GM21526 (cell line): Measurements from ENCODE around the gene IRF2BP2.

Experiments used
- ATAC-seq: cut with Tn5 transposase; IDR thresholded peaks from one replicate; pipeline ENCODE4 v1.9.1; 2021; ENCODE audit warnings: moderate library complexity; ENCODE audit not compliant: unreplicated experiment, low FRiP score

IRF2BP2 gene

DNA sequence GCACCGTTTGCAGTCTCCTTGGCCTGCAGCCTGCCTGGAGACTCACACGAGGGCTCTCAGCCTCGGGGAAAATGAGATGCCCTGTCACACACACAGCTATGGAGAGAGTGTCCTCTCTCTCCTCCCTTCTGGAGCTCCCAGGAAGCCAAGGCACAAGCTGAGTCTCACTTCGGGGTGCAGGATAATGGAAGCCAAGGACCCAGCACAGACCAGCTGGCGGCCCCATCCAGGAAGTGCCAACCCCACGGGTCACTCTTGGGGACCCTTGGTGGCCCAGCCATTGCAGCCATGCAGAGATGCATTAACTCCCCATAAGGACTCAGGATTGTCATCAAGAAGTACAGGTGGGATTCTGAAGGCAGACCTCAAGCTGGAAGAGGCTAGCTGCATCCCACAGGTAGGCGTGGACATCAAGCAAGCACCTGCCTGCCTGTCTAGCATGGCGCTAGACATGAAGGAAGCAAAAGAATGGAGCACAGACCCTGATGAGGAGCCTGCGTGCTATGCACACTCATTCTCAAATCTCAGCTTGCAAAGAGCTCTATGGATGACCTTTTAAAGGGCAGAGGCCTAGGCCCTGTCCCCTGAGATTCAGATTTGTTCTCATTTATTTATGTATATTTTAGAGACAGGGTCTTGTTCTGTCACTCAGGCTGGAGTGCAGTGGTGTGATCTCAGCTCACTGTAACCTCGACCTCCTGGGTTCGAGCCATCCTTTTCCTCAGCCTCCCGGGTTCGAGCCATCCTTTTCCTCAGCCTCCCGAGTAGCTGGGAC, 49.9 kb downstream of the IRF2BP2 start:
- ATAC-seq = no peak

DNA sequence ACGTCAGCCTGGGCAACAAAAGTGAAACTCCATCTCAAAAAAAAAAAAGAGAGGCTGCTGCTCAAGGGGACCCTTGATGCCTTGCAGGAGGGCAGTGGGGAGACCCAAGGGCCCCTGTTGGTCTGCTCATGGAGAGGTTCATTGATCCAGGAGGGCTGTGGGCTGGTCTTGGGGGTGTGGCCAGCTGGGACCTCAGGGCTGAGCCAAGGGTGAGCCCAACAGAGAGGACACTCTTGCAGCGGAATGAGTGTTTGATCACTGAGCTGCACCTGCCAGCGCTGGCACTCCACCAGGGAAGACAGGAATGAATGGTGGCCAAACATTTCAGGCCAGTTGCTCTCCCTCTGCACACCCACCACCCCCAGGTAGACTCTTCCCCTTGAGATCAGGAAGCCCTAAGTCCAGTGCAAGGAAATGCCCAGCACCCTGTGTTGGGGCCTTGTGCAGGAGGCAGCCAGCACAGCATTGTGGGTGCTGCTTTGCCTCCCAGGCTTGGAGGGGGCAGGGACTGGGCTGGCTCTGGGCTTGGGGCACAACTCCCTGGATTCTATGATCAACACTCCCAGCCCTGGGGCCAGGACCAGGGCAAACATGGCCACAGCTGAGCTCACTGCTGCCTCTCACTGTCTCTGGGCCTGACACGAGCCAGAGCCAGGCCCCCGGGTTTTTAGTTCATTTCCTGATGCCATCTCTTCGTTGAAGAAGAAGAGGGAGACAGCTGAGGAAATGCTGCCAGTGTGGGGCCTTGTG, 50.7 kb downstream of the IRF2BP2 start:
- no peak for ATAC-seq

DNA sequence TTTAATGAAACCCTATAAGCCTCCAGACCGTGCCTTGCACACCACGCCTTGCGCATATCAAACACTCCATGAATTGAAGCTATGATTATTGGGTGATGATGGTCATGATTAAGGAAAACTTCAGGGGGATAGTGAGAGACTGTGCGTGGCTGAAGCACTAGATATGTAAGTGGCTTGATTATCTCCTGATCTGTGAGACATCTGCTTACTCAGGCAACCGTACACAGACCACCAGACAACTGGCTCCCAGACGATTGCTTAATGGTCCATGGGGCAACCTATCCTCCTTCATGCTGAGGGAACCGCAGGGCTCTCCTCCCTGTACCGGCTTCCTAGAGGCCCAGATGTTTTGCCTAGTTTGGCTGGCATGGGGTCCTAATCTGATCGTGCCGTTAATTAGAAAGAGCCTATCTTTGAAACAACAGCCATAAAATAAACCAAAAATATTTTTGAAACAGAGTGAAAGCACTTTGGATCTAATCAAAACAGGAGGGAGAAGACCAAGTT, 51.6 kb downstream of the IRF2BP2 start:
- no peak for ATAC-seq

- no peak for ATAC-seq
These were observed 53.6 kb downstream of the IRF2BP2 start for GRCh38 chr1:234556245-234556943.

GRCh38 chr1:234555390-234556024, 54.5 kb downstream of the IRF2BP2 start:
- ATAC-seq = no peak

- no peak for ATAC-seq
These were observed 55.2 kb downstream of the IRF2BP2 start for GRCh38 chr1:234554698-234555311.
